Vagina (tissue), 2 donors: Measurements from ENCODE around the gene CARHSP1.

Experiments used
- CTCF ChIP-seq, 3 experiments: fragments of 450-650 bp in 2 of 3; fragments of 200-600 bp in 1 of 3; sonication (generic) in 1 of 3; IDR thresholded peaks; one replicate each; pipeline ENCODE4 v1.5.1; 2017 to 2019; ENCODE audit warnings: antibody characterized with exemption in 3 of 3, mild to moderate bottlenecking in 2 of 3, moderate library complexity in 2 of 3
- POLR2A ChIP-seq, 2 donors: fragments of 450-650 bp; IDR thresholded peaks; one replicate each; pipeline ENCODE4 v1.6.1; 2017; ENCODE audit warnings: antibody characterized with exemption in 2 of 2, mild to moderate bottlenecking in 2 of 2, moderate library complexity in 2 of 2

GRCh38 chr16:8867932-8868415 is 832 bp downstream of the CARHSP1 start:
- TF ChIP-seq POLR2A (IDR thresholded peaks at IDR 0.05) (no peak), CTCF (IDR thresholded peaks at IDR 0.05) (no peak)
